OCI-LY1 (cell line): ENCODE data around the gene ARHGAP10.

Experiments
- CTCF ChIP-seq: fragments of 200-600 bp; sonication (generic), shearing (Covaris generic); IDR thresholded peaks from 2 replicates; pipeline ENCODE4 v1.5.1; 2017; ENCODE audit warnings: mild to moderate bottlenecking, antibody characterized with exemption, low read length, moderate library complexity, mixed read lengths
- EZH2 ChIP-seq: fragments of 200-600 bp; sonication (generic), shearing (Covaris generic); IDR thresholded peaks from 2 replicates; pipeline ENCODE4 v1.8.0; 2017; ENCODE audit warnings: borderline replicate concordance, mixed run types, mild to moderate bottlenecking, antibody characterized with exemption, low read length, moderate library complexity, mixed read lengths

DNA sequence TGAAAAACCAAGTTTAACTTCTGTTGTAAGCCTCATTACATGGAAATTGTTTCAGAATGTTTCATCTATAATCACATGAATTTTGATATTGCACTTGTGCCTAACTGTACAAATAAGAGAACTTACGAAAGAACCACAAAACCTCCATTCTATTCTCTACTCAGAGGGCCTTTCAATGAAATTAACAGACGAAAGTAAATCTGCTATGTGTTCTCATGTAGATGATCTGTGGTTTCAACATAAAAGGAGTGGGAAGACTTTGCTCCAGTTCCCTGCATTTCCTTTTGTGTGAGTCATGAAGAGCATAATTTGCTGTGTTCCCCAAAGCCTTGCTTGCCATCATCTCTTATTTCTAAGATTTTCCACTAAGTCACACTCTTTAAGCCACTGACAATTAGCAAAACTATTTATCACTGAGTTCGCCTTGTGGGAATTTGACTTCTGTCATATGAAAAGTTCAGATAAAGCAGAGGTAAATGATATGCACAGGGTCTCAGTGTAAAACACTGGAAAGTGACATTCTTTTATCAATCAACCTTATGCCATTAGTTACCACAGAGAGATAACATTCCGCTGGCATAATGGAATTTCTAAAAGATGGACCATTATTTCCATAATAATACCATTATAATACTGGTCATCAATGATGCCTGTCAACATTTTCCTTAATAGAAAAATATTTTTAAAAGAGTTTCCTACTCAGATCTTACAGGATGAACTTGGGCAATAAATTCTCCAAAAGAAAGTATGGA is 380.5 kb downstream of the ARHGAP10 start:
- no peak for TF ChIP-seq CTCF
- TF ChIP-seq EZH2 = no peak
